Measurements from ENCODE around the gene ARHGEF12. TPM values are rescaled to one million over a fixed set of nuclear protein-coding genes. Genes with fewer than 3 reads are reported as not detected.

The ARHGEF12 gene
- total RNA-seq, 2 donors from 2014 or later = 113 to 132 TPM

- TF ChIP-seq, protein P1, sequence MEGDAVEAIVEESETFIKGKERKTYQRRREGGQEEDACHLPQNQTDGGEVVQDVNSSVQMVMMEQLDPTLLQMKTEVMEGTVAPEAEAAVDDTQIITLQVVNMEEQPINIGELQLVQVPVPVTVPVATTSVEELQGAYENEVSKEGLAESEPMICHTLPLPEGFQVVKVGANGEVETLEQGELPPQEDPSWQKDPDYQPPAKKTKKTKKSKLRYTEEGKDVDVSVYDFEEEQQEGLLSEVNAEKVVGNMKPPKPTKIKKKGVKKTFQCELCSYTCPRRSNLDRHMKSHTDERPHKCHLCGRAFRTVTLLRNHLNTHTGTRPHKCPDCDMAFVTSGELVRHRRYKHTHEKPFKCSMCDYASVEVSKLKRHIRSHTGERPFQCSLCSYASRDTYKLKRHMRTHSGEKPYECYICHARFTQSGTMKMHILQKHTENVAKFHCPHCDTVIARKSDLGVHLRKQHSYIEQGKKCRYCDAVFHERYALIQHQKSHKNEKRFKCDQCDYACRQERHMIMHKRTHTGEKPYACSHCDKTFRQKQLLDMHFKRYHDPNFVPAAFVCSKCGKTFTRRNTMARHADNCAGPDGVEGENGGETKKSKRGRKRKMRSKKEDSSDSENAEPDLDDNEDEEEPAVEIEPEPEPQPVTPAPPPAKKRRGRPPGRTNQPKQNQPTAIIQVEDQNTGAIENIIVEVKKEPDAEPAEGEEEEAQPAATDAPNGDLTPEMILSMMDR (IDR thresholded peaks at IDR 0.05) = no peak
- Histone ChIP-seq H3K27ac (no peak overlapping the region), H3K4me1 (ENCODE audit: control insufficient read depth in 1 of 2, low read depth in 2 of 2) (no peaks in the 10 kb centered on the region), H3K36me3 (no peaks in the 10 kb centered on the region), H3K9me3 (no peaks in the 10 kb centered on the region), H3K4me3 (no peak overlapping the region), H3K27me3 (replicated peaks; ENCODE audit: insufficient read depth) (no peaks in the 10 kb centered on the region)
- no peak for ATAC-seq (ENCODE audit: insufficient number of reproducible peaks, low FRiP score, low read depth)
- no peak for DNase-seq (ENCODE audit: low spot score)
These were observed 43.0 kb upstream of the ARHGEF12 start for GRCh38 chr11:120293038-120293800.

GRCh38 chr11:120294096-120294495 is 42.1 kb upstream of the ARHGEF12 start:
- DNase-seq (ENCODE audit: low spot score) (no peak), ATAC-seq (ENCODE audit: insufficient number of reproducible peaks, low FRiP score, low read depth) (no peak)
- TF ChIP-seq, protein P1 (IDR thresholded peaks at IDR 0.05) = no peak
- Histone ChIP-seq H3K27me3 (replicated peaks; ENCODE audit: insufficient read depth) (no peaks in the 10 kb centered on the region), H3K9me3 (no peaks in the 10 kb centered on the region), H3K36me3 (no peaks in the 10 kb centered on the region), H3K27ac (no peak overlapping the region), H3K4me1 (ENCODE audit: control insufficient read depth in 1 of 2, low read depth in 2 of 2) (no peaks in the 10 kb centered on the region), H3K4me3 (no peak overlapping the region)

GRCh38 chr11:120295099-120295498 is 41.1 kb upstream of the ARHGEF12 start:
- no peaks in the 10 kb centered on the region for H3K27me3 ChIP-seq (replicated peaks; ENCODE audit: insufficient read depth)
- no peak for ATAC-seq (ENCODE audit: insufficient number of reproducible peaks, low FRiP score, low read depth)
- H3K4me1 ChIP-seq (ENCODE audit: control insufficient read depth in 1 of 2, low read depth in 2 of 2) = peaks cover 0 to under 1% of the 10 kb centered on the region in 2 donors

GRCh38 chr11:120296554-120296953 is 39.7 kb upstream of the ARHGEF12 start:
- Histone ChIP-seq H3K9me3 (no peaks in the 10 kb centered on the region), H3K27me3 (replicated peaks; ENCODE audit: insufficient read depth) (no peaks in the 10 kb centered on the region), H3K4me3 (no peak overlapping the region), H3K27ac (no peak overlapping the region), H3K4me1 (ENCODE audit: control insufficient read depth in 1 of 2, low read depth in 2 of 2) (peaks cover 0 to 8% of the 10 kb centered on the region in 2 donors), H3K36me3 (no peaks in the 10 kb centered on the region)
- DNase-seq (ENCODE audit: low spot score) (no peak), ATAC-seq (ENCODE audit: insufficient number of reproducible peaks, low FRiP score, low read depth) (no peak)
- TF ChIP-seq, protein P1 (IDR thresholded peaks at IDR 0.05) = no peak

More at GRCh38 chr11:120295099-120295498, 41.1 kb upstream of the ARHGEF12 start:
- H3K9me3 ChIP-seq = no peaks in the 10 kb centered on the region
- no peak overlapping the region for H3K4me3 ChIP-seq
- no peak for DNase-seq (ENCODE audit: low spot score)
- no peak overlapping the region for H3K27ac ChIP-seq
- TF ChIP-seq, protein P1 (IDR thresholded peaks at IDR 0.05) = no peak
- H3K36me3 ChIP-seq = no peaks in the 10 kb centered on the region

DNA sequence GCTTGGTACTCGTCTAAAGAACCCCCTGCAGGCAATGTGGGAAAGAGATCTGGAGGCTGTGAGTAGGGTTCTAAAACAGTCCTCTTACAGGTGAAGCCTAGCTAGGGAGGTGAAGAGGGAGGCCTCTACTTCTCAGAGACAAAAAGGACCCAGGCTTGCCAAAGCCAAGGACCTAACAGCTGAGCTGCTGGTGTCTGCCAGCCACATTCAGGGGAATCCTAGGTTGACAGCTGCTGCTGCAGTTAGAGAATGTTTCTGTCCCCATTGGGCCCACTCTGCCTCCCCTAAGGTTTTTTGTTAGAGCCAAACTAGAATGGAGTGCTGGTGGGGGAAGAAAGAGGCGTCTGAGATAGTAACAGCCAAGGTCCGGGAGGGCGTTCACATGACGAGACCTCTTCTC is 37.8 kb upstream of the ARHGEF12 start:
- H3K36me3 ChIP-seq = no peaks in the 10 kb centered on the region
- no peaks in the 10 kb centered on the region for H3K9me3 ChIP-seq
- ATAC-seq (ENCODE audit: insufficient number of reproducible peaks, low FRiP score, low read depth) (no peak), DNase-seq (ENCODE audit: low spot score) (no peak)
- no peaks in the 10 kb centered on the region for H3K27me3 ChIP-seq (replicated peaks; ENCODE audit: insufficient read depth)
- H3K27ac ChIP-seq = no peak overlapping the region
- peaks cover 0 to 8% of the 10 kb centered on the region in 2 donors for H3K4me1 ChIP-seq (ENCODE audit: control insufficient read depth in 1 of 2, low read depth in 2 of 2)
- TF ChIP-seq, protein P1 (IDR thresholded peaks at IDR 0.05) = no peak
- no peak overlapping the region for H3K4me3 ChIP-seq
